Stomach (tissue), 4 donors: ENCODE results near the gene CFAP68.
A peak's percentile ranks its signal among the peaks of the same experiment; 100 is the strongest.

Source experiments
- CTCF ChIP-seq, 7 experiments: fragments of 450-650 bp in 4 of 7; fragments of 200-600 bp in 3 of 7; sonication (generic) in 3 of 7; IDR thresholded peaks; one replicate each; pipeline ENCODE4 v1.5.1; 2016 to 2019; ENCODE audit warnings: antibody characterized with exemption in 7 of 7, control low read depth in 2 of 7, mild to moderate bottlenecking in 1 of 7
- EP300 ChIP-seq: sonication (generic); formaldehyde crosslinking; IDR thresholded peaks from one replicate; pipeline ENCODE4 v1.6.1; 2017; ENCODE audit warnings: antibody characterized with exemption
- POLR2A ChIP-seq, 4 donors: fragments of 450-650 bp; IDR thresholded peaks; one replicate each; pipeline ENCODE4 v1.6.1; 2016; ENCODE audit warnings: antibody characterized with exemption in 4 of 4, control low read depth in 2 of 4, mild to moderate bottlenecking in 1 of 4, moderate library complexity in 1 of 4
- POLR2AphosphoS5 ChIP-seq, 3 donors: sonication (generic); formaldehyde crosslinking; IDR thresholded peaks; one replicate each; pipeline ENCODE4 v1.6.1; 2016; ENCODE audit warnings: antibody characterized with exemption in 3 of 3

GRCh38 chr11:111870886-111871692, 8.3 kb upstream of the CFAP68 start, which contains the start of gene ALG9:
- TF ChIP-seq POLR2A (IDR thresholded peaks at IDR 0.05) = no peak
- TF ChIP-seq CTCF (IDR thresholded peaks at IDR 0.05) = peak in 4 of 7 experiments; percentile 13 to 53 (median 18)
- peak; percentile 36 to 87 (median 57) for TF ChIP-seq POLR2AphosphoS5 (IDR thresholded peaks at IDR 0.05)
- TF ChIP-seq EP300 = no peak
